Measurements from ENCODE around the gene DYNLRB1.

Gene DYNLRB1

GRCh38 chr20:34574426-34574825 lies 58.2 kb downstream of the DYNLRB1 start:
- no peak for DNase-seq (ENCODE audit: low read depth, low spot score)
- H3K27ac ChIP-seq: no peak overlapping the region

DNA sequence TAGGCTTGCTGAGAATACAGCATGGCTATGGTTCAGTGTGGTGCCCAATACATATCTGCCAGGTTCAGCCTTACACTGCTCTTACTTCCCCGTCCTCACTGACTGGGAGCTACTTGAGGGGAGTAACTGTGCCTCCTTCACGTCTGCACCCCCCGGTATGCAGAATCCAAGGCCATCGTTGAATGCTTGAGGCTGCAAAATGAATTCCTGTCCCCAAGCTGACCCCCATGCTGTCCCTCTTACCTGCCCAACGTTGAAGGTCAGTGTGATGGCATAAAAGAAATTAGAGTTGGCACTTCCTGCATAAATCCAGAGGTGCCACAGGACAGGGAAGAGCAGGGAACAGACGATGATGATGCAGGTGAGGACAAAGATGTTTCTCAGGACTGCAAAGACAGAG lies 58.6 kb downstream of the DYNLRB1 start:
- DNase-seq (ENCODE audit: low read depth, low spot score): no peak

DNA sequence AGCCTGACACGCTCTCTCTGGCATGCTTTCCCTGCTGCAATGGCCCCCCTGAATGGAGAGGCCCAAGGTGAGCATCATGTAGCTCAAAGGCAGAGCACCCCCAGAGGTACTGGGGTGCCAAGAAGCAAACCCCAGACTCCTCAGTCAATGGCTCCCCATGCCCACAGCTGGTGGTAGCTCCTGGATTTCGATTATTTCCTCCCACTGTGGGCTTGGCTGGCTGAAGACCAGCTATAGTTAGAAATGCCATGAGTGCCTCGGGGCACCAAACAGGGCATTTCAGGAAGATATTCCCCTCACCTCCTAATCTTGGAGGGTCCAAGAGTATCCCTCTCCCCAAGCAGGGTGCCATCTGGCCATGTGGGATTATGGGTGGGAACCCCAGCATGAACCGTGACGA lies 59.0 kb downstream of the DYNLRB1 start:
- no peak for DNase-seq (ENCODE audit: low read depth, low spot score)
- H3K27ac ChIP-seq: no peak overlapping the region

More for the DNA sequence above, 58.6 kb downstream of the DYNLRB1 start:
- H3K27ac ChIP-seq: no peak overlapping the region

- DNase-seq (ENCODE audit: low read depth, low spot score): no peak
- H3K27ac ChIP-seq: no peak overlapping the region
Observed at GRCh38 chr20:34575756-34576155, 59.5 kb downstream of the DYNLRB1 start.

DNA sequence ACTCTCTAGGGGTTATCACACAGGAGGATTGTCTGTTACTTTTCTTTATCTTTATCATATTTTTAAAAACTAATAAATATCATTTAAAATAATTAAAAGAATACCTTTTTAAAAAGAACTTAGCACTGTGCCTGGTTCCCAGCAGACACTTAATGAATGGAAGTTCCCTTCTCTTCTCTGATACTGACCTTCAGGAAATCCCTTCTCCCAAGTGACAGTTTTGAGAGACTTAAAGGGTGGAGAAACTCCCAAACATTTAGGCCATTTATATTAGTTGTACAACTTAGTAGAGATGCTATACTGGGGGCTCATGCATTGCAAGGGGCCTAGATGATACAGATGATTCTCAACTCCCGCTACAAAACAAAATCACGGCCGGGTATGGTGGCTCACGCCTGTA lies 60.8 kb downstream of the DYNLRB1 start:
- DNase-seq (ENCODE audit: low read depth, low spot score): no peak
- no peak overlapping the region for H3K27ac ChIP-seq

GRCh38 chr20:34578025-34578424 lies 61.8 kb downstream of the DYNLRB1 start:
- no peak overlapping the region for H3K27ac ChIP-seq
- DNase-seq (ENCODE audit: low read depth, low spot score): no peak

DNA sequence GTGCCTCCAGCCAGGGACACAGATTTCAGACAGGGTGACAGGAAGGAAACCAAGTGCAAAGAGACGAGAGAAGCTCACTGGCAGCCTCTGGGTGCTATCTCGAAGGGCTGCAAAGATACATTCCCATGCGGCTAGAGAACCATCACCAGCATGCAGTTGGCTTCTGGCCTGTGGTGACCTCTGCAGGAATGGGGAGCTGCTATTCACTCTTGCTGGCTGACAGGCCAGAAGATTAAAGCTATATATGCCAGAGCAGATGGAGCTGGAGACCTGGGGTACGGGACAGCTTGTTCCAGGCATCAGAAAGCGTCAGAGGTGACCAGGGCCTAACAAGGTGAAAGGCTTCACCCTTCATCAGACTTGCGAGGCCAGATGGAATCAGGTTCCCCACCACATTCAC lies 62.3 kb downstream of the DYNLRB1 start:
- DNase-seq (ENCODE audit: low read depth, low spot score): no peak
- peak overlapping the region; percentile 40 for H3K27ac ChIP-seq

DNA sequence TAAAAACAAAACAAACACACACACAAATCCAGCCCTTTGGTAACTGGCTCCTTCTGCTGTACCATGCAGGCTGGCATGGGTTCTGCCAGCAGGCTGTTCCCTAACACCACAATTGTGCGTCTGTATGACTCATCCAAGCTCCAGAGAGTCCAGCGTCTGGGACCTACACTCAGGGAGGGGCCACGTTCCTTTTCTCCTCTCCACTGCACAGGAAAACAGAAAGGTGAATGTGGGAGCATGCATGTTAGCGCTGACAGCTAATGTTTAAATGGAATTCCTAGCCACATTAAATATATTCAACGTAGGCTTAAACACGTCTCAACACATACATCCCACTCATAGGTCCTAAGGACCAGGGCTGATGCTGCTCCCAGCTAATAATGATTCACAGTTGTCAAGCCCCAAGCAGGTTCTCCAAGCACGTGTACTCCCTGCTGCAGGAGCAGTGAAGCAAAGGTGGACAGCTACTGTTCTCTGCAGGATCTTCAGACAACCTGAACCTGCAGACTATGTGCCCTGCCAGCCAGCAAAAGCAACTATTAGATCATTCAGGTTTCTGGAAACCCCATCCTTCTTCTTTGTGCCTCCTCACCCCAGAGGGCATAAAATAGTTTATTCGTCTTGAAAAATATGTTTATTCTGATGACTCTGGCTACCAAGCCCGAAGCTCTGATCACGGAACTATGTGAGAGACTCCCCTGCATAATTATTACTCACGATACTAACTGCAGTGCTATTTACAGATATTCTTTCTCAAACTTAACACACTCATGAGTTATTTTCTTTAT lies 63.2 kb downstream of the DYNLRB1 start:
- peak overlapping the region; percentile 40 for H3K27ac ChIP-seq
- peak; percentile 95 for DNase-seq (ENCODE audit: low read depth, low spot score)

- DNase-seq (ENCODE audit: low read depth, low spot score): peak; percentile 56
- H3K27ac ChIP-seq: peak overlapping the region; percentile 40
Observed at GRCh38 chr20:34579979-34580940, 64.0 kb downstream of the DYNLRB1 start.

GRCh38 chr20:34581341-34582184 lies 65.3 kb downstream of the DYNLRB1 start:
- DNase-seq (ENCODE audit: low read depth, low spot score): no peak
- H3K27ac ChIP-seq: peak overlapping the region; percentile 35

GRCh38 chr20:34582221-34582620 lies 66.0 kb downstream of the DYNLRB1 start:
- peak overlapping the region; percentile 35 for H3K27ac ChIP-seq
- no peak for DNase-seq (ENCODE audit: low read depth, low spot score)

- peak overlapping the region; percentile 35 for H3K27ac ChIP-seq
- no peak for DNase-seq (ENCODE audit: low read depth, low spot score)
Observed at GRCh38 chr20:34582911-34583310, 66.7 kb downstream of the DYNLRB1 start.

DNA sequence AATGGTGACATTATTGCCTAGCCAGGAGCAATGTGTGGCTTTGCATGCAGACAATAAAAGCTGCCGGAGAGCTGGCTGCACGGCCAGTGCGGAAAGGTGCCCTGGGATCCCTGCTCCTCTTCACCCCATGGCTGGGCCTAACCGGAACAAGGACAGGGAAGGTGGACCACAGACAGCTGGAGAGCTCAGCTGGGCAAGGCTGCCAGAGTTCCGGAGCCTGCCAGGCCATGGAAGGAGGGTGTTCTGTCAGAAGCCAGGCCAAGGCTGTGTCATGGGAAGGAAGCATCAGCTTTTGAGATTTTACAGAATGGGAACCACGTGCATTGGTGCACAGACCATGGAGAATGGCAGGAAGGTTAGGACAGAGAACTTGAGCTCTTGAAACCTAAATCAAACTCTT lies 67.3 kb downstream of the DYNLRB1 start:
- DNase-seq (ENCODE audit: low read depth, low spot score): no peak
- no peak overlapping the region for H3K27ac ChIP-seq

- DNase-seq (ENCODE audit: low read depth, low spot score): no peak
- H3K27ac ChIP-seq: no peak overlapping the region
Observed at GRCh38 chr20:34585019-34585418, 68.8 kb downstream of the DYNLRB1 start.

DNA sequence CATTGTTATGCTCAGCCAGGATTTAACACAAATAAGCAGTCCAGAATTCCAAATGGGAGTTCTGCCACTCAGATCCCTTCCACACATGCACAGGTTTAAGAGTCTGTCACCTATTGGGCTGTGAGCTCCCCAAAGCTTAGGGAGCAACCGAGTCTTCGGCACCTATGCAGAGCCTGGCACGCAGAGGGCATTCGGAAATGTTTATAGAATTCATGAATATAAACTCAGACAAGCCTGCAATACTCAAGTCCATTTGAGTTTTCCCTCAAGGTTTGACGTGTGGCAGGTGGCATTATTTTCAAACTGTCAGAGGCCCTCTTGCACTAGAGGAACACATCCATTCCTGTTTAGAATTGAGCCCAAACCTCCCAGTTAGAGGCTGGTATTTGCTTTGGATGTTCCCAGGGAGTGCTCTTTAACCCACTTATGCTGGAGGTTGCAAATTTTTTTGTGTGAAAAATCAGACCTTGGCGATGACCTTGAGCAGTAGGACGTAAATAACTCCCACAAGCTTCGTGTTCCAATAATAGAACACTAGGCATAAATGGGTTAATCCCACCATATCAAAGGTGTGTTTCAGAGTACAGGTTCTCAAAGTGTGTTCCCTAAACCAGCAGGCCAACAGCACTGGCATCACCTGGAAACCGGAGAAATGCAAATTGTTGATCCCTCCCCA lies 70.4 kb downstream of the DYNLRB1 start:
- no peak overlapping the region for H3K27ac ChIP-seq
- no peak for DNase-seq (ENCODE audit: low read depth, low spot score)

Measured in epithelial cell of prostate (primary cell).